ENCODE measurements around the gene CSGALNACT2.

DNA sequence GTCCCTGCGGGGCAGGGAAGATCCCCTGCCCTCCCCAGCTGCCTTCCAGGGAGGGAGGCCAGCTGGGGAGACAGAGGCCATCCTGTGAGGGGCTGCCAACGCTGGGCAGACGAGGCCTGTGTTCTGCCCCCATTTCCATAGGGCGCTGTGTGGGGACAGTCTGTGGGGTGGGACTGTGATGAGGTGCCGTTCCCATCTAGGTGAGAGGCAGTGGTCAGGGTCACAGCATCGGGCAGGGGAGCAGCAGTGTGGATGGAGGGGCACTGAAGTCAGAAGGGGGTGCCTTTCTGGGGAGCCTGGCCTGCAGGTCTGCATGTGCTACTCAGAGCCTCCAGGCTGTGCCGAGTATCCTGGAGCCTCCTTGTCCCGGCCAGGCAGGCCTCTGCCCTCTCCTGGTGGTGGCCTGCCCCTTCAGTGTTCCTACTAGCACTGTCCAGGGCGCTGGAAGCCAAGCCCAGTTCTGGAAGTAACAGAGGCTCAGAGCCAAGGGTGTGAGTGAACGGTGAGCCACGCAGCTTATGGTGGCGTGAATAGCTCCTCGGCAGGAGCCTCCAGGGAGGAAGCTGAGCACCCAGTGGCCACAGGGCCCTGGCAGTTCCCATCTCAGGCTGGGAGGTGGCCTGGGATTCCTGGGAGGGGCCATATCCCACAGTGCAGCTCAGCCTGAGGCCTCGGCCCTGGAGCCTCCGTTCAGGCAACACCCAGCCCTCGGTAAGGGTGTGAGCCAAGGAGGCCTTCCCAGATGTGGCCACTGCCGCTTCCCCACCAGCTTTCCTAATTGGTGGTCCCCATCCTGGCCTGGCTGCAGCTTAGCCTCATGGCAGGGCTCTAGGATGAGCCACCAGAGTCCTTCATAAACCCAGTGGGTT is 23.3 kb upstream of the CSGALNACT2 start:
- TF ChIP-seq EGR1 (IDR thresholded peaks at IDR 0.05; ENCODE audit: low read depth in 2 of 2) (no peak), SP1 (IDR thresholded peaks at IDR 0.05) (no peak), YY1 (IDR thresholded peaks at IDR 0.05) (no peak), RAD21 (IDR thresholded peaks at IDR 0.05) (no peak), FOXA1 (IDR thresholded peaks at IDR 0.05) (no peak)
- TF ChIP-seq, protein P1, sequence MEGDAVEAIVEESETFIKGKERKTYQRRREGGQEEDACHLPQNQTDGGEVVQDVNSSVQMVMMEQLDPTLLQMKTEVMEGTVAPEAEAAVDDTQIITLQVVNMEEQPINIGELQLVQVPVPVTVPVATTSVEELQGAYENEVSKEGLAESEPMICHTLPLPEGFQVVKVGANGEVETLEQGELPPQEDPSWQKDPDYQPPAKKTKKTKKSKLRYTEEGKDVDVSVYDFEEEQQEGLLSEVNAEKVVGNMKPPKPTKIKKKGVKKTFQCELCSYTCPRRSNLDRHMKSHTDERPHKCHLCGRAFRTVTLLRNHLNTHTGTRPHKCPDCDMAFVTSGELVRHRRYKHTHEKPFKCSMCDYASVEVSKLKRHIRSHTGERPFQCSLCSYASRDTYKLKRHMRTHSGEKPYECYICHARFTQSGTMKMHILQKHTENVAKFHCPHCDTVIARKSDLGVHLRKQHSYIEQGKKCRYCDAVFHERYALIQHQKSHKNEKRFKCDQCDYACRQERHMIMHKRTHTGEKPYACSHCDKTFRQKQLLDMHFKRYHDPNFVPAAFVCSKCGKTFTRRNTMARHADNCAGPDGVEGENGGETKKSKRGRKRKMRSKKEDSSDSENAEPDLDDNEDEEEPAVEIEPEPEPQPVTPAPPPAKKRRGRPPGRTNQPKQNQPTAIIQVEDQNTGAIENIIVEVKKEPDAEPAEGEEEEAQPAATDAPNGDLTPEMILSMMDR (IDR thresholded peaks at IDR 0.05; ENCODE audit: low read depth, low read length, missing input control), result no peak
- TF ChIP-seq, protein P2, sequence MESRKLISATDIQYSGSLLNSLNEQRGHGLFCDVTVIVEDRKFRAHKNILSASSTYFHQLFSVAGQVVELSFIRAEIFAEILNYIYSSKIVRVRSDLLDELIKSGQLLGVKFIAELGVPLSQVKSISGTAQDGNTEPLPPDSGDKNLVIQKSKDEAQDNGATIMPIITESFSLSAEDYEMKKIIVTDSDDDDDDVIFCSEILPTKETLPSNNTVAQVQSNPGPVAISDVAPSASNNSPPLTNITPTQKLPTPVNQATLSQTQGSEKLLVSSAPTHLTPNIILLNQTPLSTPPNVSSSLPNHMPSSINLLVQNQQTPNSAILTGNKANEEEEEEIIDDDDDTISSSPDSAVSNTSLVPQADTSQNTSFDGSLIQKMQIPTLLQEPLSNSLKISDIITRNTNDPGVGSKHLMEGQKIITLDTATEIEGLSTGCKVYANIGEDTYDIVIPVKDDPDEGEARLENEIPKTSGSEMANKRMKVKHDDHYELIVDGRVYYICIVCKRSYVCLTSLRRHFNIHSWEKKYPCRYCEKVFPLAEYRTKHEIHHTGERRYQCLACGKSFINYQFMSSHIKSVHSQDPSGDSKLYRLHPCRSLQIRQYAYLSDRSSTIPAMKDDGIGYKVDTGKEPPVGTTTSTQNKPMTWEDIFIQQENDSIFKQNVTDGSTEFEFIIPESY (IDR thresholded peaks at IDR 0.05), result no peak
- TF ChIP-seq, protein P3, sequence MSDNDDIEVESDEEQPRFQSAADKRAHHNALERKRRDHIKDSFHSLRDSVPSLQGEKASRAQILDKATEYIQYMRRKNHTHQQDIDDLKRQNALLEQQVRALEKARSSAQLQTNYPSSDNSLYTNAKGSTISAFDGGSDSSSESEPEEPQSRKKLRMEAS (IDR thresholded peaks at IDR 0.05), result no peak
